Hindlimb muscle (tissue), 1 donor: ENCODE data around the gene WASF1. TPM values are rescaled to one million over a fixed set of nuclear protein-coding genes. Genes with fewer than 3 reads are reported as not detected.

Experiments
- DNase-seq: peaks from one replicate; pipeline ENCODE4 v3.0.0-alpha.2; 2013
- polyA plus RNA-seq: library from polyadenylated mRNA; unstranded; fragments of 120-200 nt; gene quantifications from one replicate; pipeline ENCODE4 v1.2.1, GENCODE V29; 2013; ENCODE audit not compliant: insufficient read length

WASF1 gene
- 7.7 TPM for polyA plus RNA-seq

DNA sequence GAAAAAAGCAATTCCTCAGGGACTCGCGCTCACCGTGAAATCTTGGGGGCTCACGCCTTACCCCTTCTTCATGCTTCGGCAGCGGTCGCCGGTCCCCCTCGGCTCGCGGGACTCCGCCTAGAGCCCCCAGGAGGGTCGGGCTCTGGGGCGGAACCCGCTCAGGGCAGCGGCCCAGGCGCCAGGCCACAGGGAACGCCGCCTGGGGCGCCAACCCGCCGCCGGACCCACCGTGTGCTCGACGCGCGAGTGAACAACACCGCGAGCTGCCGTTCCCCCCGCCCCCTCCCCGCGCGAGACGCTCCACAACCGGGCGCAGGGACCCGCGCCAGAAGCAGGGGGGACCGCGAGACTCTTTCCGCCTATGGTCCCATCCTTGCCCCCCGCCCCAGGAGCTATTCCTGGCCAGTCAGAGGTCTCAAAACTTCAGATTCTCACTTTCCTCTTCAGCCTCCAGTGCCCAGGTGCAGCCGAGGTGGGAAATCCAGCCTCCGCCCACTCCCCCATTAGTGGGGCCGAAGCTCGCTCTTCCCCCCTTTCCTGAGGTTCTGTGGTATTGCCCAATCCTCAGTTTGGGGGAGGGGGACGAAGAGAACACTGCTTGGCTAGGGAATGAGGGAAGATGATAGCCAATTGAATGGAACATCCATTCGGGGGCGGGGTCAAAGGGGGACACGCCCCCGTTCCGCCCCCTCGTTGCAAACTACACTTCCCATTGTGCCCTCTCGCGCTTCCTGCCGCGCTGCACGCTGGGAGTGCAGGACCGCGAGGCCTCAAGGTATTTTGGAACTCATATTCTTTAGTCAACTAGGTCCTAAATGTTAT is at the start of gene WASF1:
WASF1 (minus strand) TSS at position 265 of the 822 bp plus-strand sequence. CDS start 52,069 bp downstream, outside the sequence.
- DNase-seq = peak; percentile 98

GRCh38 chr6:110226261-110226660 is 46.8 kb upstream of the WASF1 start:
- no peak for DNase-seq

GRCh38 chr6:110221738-110222137 is 42.3 kb upstream of the WASF1 start:
- DNase-seq = no peak

- DNase-seq = no peak
Measured at GRCh38 chr6:110217266-110217665, 37.8 kb upstream of the WASF1 start.

DNA sequence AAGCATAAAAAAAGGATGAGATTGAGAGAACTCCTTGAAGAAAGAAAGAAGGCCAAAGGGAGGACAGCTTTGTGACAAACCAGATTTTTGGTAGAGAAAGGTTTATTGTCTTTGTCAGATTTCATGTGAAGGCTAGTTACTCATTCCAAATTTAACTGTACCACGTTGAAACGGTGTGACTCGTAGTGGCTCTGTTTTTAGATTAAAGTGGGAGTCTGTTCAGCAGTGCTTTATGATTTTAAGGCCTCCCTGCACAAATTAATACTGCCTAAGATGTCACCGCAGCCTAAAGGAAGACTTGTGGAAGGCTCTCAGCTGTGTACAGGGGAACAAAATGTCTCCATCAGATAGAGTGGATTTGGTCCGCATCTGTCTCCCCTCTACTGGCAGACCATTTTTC is 36.7 kb upstream of the WASF1 start:
- DNase-seq = no peak

DNA sequence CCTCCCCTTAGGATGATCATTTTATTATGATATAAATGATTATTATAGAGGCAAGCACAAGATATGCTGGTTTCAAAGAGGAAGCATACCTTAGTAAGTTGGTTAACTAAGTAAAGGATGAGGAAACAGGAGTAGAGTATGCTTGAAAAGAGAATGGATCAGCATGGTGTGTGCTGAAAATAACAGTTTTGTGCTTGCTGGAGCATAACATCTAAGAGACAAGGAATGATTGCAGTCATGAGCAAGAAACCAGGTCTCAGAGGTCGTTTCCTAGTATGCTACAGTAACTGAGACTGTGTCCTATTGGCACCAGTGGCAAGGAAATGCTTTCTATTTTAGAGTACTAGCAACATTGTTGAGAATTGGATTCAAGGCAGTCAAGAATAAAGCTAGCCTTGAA is 34.9 kb upstream of the WASF1 start:
- no peak for DNase-seq

DNA sequence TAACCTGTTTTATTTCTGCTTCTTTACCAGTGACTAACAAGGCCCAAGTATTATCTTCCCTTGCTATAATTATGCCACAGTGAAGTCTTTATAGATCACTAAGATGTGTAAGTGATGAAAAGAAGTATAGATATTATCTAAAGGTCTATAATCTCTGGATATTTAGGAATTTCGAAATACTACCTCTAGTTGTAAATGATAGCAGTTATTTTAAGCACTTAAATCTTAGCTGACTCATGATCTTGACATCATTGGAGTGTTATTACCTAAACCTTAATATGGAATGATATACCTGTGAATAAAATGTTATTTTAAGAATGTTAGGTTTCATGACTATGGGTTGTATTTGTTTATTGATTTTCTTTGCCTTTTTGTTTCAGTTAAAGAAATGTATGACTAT is 32.3 kb upstream of the WASF1 start:
- DNase-seq = no peak

GRCh38 chr6:110207652-110208051 is 28.2 kb upstream of the WASF1 start:
- no peak for DNase-seq

GRCh38 chr6:110201151-110201884 is 21.8 kb upstream of the WASF1 start:
- no peak for DNase-seq

- DNase-seq = no peak
Measured at GRCh38 chr6:110198561-110198960, 19.1 kb upstream of the WASF1 start.

GRCh38 chr6:110196874-110197273 is 17.4 kb upstream of the WASF1 start:
- no peak for DNase-seq

DNA sequence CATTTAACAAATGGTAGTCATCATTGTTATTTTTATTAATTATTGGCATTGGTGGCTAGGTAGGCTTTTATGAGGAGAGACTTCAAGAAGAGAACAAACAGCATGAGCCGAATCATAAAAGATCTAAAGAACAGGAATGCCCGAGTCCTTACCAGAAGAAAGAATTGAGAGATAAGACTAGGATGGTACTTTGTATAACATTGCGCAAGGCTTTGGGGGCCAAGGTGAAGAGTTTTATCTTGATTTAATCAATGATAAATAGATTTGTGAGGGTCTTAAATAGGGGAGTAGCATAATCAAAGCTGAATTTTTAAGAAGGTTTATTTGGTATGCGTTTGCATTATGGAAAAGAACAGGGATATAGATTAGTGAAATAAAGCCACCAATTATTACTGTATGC is 16.2 kb upstream of the WASF1 start:
- no peak for DNase-seq

DNA sequence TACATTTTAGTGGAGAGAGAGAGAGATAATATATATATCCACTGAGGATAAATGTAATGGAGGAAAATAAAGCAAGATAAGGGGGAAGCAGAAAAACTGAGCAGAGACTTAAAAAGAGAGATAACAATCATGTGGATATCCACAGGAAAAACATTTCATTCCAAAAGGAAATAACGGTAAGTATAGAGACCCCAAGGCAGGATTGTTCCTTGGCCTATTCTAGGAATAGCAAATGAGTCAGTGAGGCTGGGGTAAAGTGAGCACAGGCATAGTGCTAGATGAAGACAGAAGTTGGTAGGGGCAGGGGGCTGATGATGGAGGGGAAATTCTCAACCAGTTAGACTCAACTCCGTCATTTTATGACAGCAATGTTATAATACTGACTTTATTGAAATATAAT is 12.0 kb upstream of the WASF1 start:
- no peak for DNase-seq

DNA sequence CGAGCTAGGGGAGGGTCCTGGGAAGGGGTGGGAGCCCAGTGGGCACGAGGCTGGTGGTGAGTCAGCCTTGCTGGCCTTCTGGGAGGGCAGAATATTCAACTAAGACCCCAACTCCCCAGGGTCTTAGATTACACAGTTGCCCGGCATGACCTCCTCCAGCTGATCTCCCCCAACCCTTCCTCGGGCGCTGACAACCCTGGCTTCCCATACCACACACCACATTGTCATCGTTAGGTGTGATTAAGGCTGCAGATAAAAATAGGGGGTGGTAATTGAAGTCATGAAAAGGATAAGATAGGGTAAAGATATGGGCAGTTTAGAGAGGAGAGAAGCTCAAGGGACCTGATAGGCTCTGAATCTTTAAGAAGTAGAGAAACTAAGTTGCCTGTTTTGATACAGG is 11.3 kb upstream of the WASF1 start:
- no peak for DNase-seq

- DNase-seq = no peak
Measured at GRCh38 chr6:110188791-110189190, 9.3 kb upstream of the WASF1 start.

DNA sequence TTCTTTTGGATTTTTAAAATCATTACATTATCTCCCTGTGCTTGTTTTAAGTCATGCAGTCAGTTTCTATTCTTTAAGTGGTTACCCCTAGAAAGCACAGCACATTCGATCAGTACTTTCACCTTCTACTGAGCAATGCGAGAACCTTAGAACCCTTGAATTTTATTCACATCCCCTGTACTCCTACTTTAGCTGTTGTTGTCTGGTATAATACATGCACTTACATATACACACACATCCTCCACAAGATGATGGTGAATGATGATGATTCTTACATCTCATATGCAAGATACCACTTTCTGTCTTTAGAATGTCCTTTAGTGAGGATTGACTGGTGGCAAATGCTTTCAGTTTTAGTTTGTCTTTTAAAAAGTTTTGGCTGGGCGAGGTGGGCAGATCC is 6.4 kb upstream of the WASF1 start:
- DNase-seq = no peak

GRCh38 chr6:110183292-110183885 is 3.9 kb upstream of the WASF1 start:
- DNase-seq = no peak

GRCh38 chr6:110181131-110182030 is 1.9 kb upstream of the WASF1 start:
- no peak for DNase-seq

GRCh38 chr6:110180228-110181008 is 948 bp upstream of the WASF1 start, which contains the start of gene CDC40:
CDC40 (plus strand) TSS chr6:110180427; CDS start chr6:110180445, 18 bp downstream.
- DNase-seq = peak; percentile 78

DNA sequence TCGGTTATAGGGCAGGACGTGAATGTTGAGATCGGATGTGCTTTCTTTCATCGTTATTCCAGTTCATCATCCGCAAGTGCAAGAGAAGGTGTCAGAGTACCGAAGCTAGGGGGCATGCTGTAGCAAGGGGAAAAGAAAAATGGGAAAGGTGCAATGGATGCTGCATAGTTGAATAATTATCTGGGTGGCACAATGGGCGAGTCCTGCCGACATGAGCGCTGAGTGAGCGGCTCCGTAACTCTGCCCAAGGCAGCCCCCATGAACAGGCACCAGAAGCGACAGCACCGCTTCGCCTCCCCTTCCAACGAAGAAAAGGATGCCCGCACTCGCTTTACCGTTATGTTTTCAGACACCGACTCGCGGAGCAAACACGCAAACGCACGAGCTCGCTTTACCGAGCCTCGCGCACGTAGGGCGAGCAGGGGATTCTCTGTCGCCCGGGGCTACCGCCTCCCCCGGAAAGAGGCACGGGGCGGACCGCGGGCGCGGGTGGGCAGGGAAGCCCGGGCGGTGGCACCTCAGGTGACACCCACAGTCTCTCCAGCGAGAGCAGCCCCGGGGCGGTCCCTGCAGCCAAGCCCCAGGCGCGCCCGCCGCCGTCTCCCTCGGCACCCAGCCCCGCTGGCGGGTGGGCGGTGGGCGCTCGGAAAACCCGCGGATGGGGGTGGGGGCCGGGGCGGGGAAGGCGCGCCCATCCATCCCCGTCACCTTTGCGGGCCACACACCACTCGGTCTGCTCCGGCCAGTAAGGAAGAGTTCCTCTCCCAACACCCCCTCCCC is 654 bp downstream of the WASF1 start:
- peak; percentile 55 for DNase-seq
